Trophoblast cell (in vitro differentiated cells and primary cell): ENCODE data around the gene RASGEF1C.

ENCODE experiments used
- DNase-seq, 2 donors: peaks; one replicate each; pipeline ENCODE4 v3.0.0-alpha.2; 2016
- H2AFZ ChIP-seq: 2 replicates; pipeline ENCODE4 v1.6.1; 2013; ENCODE audit warnings: low read length, moderate library complexity, mild to moderate bottlenecking; ENCODE audit not compliant: insufficient read depth, poor library complexity
- H2AK5ac ChIP-seq: 2 replicates; pipeline ENCODE4 v1.6.1; 2013; ENCODE audit warnings: mild to moderate bottlenecking, low read length
- H2BK120ac ChIP-seq: 2 replicates; pipeline ENCODE4 v1.6.1; 2013; ENCODE audit warnings: low read length, mild to moderate bottlenecking, moderate library complexity; ENCODE audit not compliant: insufficient read depth, poor library complexity
- H2BK12ac ChIP-seq: 2 replicates; pipeline ENCODE4 v1.6.1; 2013; ENCODE audit warnings: mild to moderate bottlenecking, low read length, moderate library complexity
- H2BK5ac ChIP-seq: 2 replicates; pipeline ENCODE4 v1.6.1; 2013; ENCODE audit warnings: low read length, low read depth, moderate library complexity, mild to moderate bottlenecking; ENCODE audit not compliant: poor library complexity
- H3K14ac ChIP-seq: 2 replicates; pipeline ENCODE4 v1.6.1; 2013; ENCODE audit warnings: mild to moderate bottlenecking, low read length
- H3K18ac ChIP-seq: 2 replicates; pipeline ENCODE4 v1.6.1; 2013; ENCODE audit warnings: mild to moderate bottlenecking, low read length
- H3K23ac ChIP-seq: 2 replicates; pipeline ENCODE4 v1.6.1; 2013; ENCODE audit warnings: low read length
- H3K27ac ChIP-seq: 2 replicates; pipeline ENCODE4 v1.5.1; 2013; ENCODE audit warnings: low read depth, mild to moderate bottlenecking, inconsistent platforms, low read length, moderate library complexity
- H3K27me3 ChIP-seq: 2 replicates; pipeline ENCODE4 v1.6.1; 2013; ENCODE audit warnings: inconsistent platforms, mild to moderate bottlenecking, low read length, moderate library complexity; ENCODE audit not compliant: insufficient read depth
- H3K36me3 ChIP-seq, 2 experiments: 1 replicate in 1 of 2; 2 replicates in 1 of 2; pipeline ENCODE4 v1.6.1; 2013; ENCODE audit warnings: low read length in 2 of 2, mild to moderate bottlenecking in 2 of 2, moderate library complexity in 1 of 2; ENCODE audit not compliant: insufficient read depth in 2 of 2, control insufficient read depth in 1 of 2
- H3K4ac ChIP-seq: 2 replicates; pipeline ENCODE4 v1.6.1; 2013; ENCODE audit warnings: low read depth, mild to moderate bottlenecking, low read length, moderate library complexity
- H3K4me1 ChIP-seq, 2 experiments: 1 replicate in 1 of 2; 2 replicates in 1 of 2; pipeline ENCODE4 v1.6.1; 2013; ENCODE audit warnings: low read length in 2 of 2, mild to moderate bottlenecking in 2 of 2, moderate library complexity in 1 of 2; ENCODE audit not compliant: insufficient read depth in 2 of 2, control insufficient read depth in 1 of 2
- H3K4me2 ChIP-seq: 2 replicates; pipeline ENCODE4 v1.6.1; 2013; ENCODE audit warnings: inconsistent platforms, mild to moderate bottlenecking, low read length, moderate library complexity
- H3K4me3 ChIP-seq: 2 replicates; pipeline ENCODE4 v1.5.1; 2013; ENCODE audit warnings: mild to moderate bottlenecking, low read depth, low read length, inconsistent platforms
- H3K79me1 ChIP-seq: one replicate; pipeline ENCODE4 v1.6.1; 2013; ENCODE audit warnings: low read length
- H3K79me2 ChIP-seq: 2 replicates; pipeline ENCODE4 v1.6.1; 2013; ENCODE audit warnings: low read length, mild to moderate bottlenecking; ENCODE audit not compliant: control insufficient read depth, insufficient read depth, poor library complexity
- H3K9ac ChIP-seq: 2 replicates; pipeline ENCODE4 v1.6.1; 2013; ENCODE audit warnings: mild to moderate bottlenecking, low read length
- H3K9me3 ChIP-seq: 2 replicates; pipeline ENCODE4 v1.6.1; 2013; ENCODE audit warnings: low read depth, mild to moderate bottlenecking, control low read depth, inconsistent platforms, low read length; ENCODE audit not compliant: insufficient read depth
- H4K12ac ChIP-seq: 2 replicates; pipeline ENCODE4 v1.6.1; 2013; ENCODE audit warnings: low read depth, mild to moderate bottlenecking, low read length, moderate library complexity
- H4K8ac ChIP-seq: 2 replicates; pipeline ENCODE4 v1.6.1; 2013; ENCODE audit warnings: low read depth, mild to moderate bottlenecking, low read length, moderate library complexity
- H4K91ac ChIP-seq: one replicate; pipeline ENCODE4 v1.6.1; 2013; ENCODE audit warnings: low read depth, mild to moderate bottlenecking, low read length, moderate library complexity
- WGBS: extraction: QIAGEN DNeasy Blood & Tissue Kit; methylation state at CpG from one replicate; pipeline ENCODE4 v1.1.7; 2013; ENCODE audit warnings: missing lambda C conversion rate; ENCODE audit not compliant: insufficient read length, insufficient coverage; ENCODE audit errors: extremely low coverage; 5-methylcytosine and 5-hydroxymethylcytosine counted together

The RASGEF1C gene

DNA sequence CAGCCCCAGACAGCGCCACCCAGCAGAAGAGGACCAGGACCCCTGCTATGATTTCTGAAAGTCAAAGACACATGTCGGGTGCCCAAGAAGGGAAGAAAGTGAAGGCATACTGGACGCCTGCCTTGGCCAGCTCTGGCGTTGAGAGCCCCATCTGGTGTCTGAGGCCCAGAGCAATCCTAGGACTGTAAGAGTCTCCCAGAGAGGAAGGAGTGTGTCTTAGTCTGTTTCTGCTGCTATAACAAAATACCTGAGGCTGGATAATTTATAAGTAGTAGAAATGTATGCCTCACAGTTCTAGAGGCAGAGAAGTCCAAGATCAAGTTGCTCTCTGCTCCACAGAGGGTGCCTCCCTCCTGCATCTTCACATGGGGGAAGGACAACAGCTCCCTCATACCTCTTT, 10.8 kb downstream of the RASGEF1C start:
- Histone ChIP-seq H3K79me1 (no peaks in the 10 kb centered on the region), H3K79me2 (no peaks in the 10 kb centered on the region), H4K8ac (no peak overlapping the region), H3K18ac (no peak overlapping the region), H4K91ac (no peak overlapping the region), H3K9me3 (no peaks in the 10 kb centered on the region), H3K4me2 (no peak overlapping the region), H3K36me3 (no peaks in the 10 kb centered on the region), H2BK5ac (no peak overlapping the region), H2AK5ac (no peak overlapping the region), H3K27me3 (no peaks in the 10 kb centered on the region), H4K12ac (no peak overlapping the region), H2BK12ac (no peak overlapping the region), H2BK120ac (no peak overlapping the region), H3K4me1 (no peaks in the 10 kb centered on the region), H3K27ac (no peak overlapping the region), H3K4me3 (no peak overlapping the region), H3K23ac (no peak overlapping the region), H3K14ac (no peak overlapping the region), H3K4ac (no peak overlapping the region), H2AFZ (no peak overlapping the region), H3K9ac (no peak overlapping the region)
- WGBS: no CpG with 5 or more reads among the region's 4 CpGs
- DNase-seq: no peak

DNA sequence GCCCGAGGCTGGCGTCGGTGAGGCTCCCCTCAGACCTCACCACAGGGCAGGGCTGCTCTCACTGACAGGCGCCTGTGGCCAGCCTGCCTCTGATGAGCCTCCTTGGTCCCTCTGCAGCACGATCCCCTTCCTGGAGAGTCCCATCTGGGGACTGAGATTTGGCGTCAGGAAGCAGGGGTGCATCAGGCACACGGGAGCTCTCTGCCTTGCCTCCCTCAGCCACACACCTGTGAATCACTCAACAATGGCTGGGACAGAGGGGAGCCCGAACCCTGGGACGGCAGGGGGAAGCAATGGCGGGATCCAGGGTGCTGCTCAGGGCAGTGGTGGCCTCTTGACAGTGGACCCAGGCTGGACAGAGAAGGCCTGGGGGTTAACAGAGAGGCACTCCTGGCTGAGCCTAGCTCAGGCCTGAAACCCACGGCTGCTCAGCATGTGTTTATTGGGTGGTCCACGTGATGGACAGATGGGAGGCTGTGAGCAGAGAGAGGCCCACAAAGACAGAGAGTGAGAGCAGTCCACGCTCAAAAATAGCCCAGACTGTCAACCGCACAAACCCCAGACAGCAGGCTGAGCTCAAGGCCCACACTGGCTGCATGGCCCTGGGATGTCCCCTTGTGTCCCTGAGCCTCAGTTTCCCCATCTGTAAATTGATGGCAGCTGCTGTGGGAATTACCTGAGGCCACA, 11.9 kb downstream of the RASGEF1C start:
- H4K12ac ChIP-seq: no peak overlapping the region
- H3K18ac ChIP-seq: no peak overlapping the region
- no peak overlapping the region for H3K27ac ChIP-seq
- no peak overlapping the region for H3K4ac ChIP-seq
- no peak overlapping the region for H3K23ac ChIP-seq
- no peak overlapping the region for H2AFZ ChIP-seq
- no peak overlapping the region for H3K14ac ChIP-seq
- H2BK12ac ChIP-seq: no peak overlapping the region
- no peaks in the 10 kb centered on the region for H3K27me3 ChIP-seq
- no peak overlapping the region for H2AK5ac ChIP-seq
- H4K8ac ChIP-seq: no peak overlapping the region
- DNase-seq: no peak
- H3K9me3 ChIP-seq: no peaks in the 10 kb centered on the region
- H3K36me3 ChIP-seq: no peaks in the 10 kb centered on the region
- H3K79me1 ChIP-seq: no peaks in the 10 kb centered on the region
- no peak overlapping the region for H3K9ac ChIP-seq
- H4K91ac ChIP-seq: no peak overlapping the region
- no peak overlapping the region for H3K4me3 ChIP-seq
- no peak overlapping the region for H2BK120ac ChIP-seq
- no peak overlapping the region for H2BK5ac ChIP-seq
- WGBS: no CpG with 5 or more reads among the region's 14 CpGs
- no peaks in the 10 kb centered on the region for H3K79me2 ChIP-seq
- H3K4me2 ChIP-seq: no peak overlapping the region
- H3K4me1 ChIP-seq: no peaks in the 10 kb centered on the region

DNA sequence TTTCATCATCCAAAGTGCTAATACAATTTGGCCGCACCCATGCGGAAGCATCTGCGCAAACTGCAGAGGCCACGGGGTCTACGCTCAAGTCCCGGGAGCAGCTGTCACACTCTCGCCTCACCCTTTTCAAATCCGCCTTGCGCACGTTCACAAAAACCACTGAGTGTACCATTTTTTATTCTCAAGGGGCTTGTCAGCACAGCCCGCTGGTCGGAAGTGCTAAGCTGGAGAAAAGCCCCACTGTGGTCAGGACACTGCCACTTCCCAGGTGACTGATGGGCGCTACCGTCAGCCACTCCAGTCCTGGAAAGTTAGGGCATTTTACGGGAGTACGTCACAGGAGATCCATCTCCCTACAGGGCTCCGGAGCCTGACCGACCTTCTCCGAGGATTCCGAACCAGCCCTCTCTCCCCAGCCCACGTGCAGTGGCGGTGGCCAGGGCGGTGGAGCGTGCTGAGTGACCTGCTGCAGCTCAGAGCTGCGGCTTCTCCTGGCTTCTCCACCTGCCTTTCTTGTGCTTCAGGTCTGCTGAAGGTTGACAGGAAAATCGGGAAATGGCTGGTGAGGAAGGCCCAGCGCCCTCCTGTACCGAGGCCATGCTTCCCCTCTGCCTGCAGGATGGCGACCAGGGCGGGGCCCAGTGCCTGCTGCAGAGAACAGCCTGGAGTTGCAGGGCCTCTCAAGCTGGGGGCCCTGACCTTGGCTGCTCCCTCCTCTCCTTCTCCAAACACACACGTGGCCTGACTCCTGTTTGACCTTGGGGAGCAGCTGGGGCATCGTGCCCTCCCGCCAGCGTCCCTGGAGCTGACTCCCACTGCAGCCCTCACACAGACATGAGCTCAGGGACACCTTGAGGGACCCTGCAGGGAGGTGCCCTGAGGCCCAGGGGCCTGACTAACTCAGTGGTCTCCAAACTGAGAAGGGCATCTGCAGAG, 14.3 kb downstream of the RASGEF1C start:
- Histone ChIP-seq H2BK5ac (no peak overlapping the region), H2BK12ac (no peak overlapping the region), H3K27me3 (no peaks in the 10 kb centered on the region), H3K79me1 (no peaks in the 10 kb centered on the region), H3K9ac (no peak overlapping the region), H3K4ac (no peak overlapping the region), H3K4me2 (no peak overlapping the region), H3K27ac (no peak overlapping the region), H3K14ac (no peak overlapping the region), H3K79me2 (no peaks in the 10 kb centered on the region), H3K23ac (no peak overlapping the region), H3K36me3 (no peaks in the 10 kb centered on the region), H2BK120ac (no peak overlapping the region), H4K8ac (no peak overlapping the region), H4K91ac (no peak overlapping the region), H3K18ac (no peak overlapping the region), H4K12ac (no peak overlapping the region), H3K4me3 (peak overlapping the region; percentile 5), H3K4me1 (no peaks in the 10 kb centered on the region), H3K9me3 (no peaks in the 10 kb centered on the region), H2AK5ac (no peak overlapping the region), H2AFZ (no peak overlapping the region)
- WGBS: no CpG with 5 or more reads among the region's 34 CpGs
- DNase-seq: no peak

DNA sequence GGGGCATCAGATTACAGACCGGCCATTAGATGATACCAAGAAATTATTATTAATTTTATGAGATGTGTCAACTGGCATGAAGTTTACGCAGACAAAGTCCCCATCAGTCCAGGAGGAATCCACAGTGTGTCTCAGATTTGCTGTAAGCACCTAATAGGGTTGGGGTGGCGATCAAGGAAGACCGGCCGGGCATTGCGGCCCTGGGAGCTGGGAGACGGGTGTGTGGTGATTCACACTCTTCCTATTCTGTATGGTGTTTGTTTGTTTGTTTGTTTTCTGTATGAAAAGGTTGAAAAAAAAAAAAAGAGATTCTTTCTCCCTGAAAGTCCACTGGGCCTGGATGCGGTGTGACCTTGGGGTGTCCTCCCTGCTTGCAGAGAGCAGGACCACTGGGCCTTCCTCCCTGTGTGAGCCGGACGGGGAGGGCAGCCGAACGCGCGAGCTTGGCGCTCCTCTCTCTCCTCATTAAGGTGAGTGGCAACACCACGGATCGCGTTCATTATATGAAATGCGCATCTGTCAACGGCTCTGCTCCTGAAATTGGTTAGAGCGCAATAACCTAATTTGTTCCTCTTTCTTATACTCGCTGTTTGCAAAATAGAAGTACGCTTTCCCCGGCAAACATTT, 15.1 kb downstream of the RASGEF1C start:
- WGBS: no CpG with 5 or more reads among the region's 24 CpGs

More for the DNA sequence above, 15.1 kb downstream of the RASGEF1C start:
- no peak overlapping the region for H3K18ac ChIP-seq
- no peaks in the 10 kb centered on the region for H3K36me3 ChIP-seq
- no peaks in the 10 kb centered on the region for H3K79me1 ChIP-seq
- H3K27me3 ChIP-seq: no peaks in the 10 kb centered on the region
- no peak overlapping the region for H2BK12ac ChIP-seq
- no peak overlapping the region for H3K9ac ChIP-seq
- H4K8ac ChIP-seq: no peak overlapping the region
- no peak overlapping the region for H4K91ac ChIP-seq
- no peak overlapping the region for H2AFZ ChIP-seq
- H3K14ac ChIP-seq: no peak overlapping the region
- no peak for DNase-seq
- no peak overlapping the region for H3K23ac ChIP-seq
- no peak overlapping the region for H3K4me3 ChIP-seq
- no peak overlapping the region for H3K27ac ChIP-seq
- H2BK120ac ChIP-seq: no peak overlapping the region
- no peak overlapping the region for H3K4ac ChIP-seq
- H3K9me3 ChIP-seq: no peaks in the 10 kb centered on the region
- no peaks in the 10 kb centered on the region for H3K4me1 ChIP-seq
- no peak overlapping the region for H4K12ac ChIP-seq
- H2AK5ac ChIP-seq: no peak overlapping the region
- no peak overlapping the region for H2BK5ac ChIP-seq
- H3K4me2 ChIP-seq: no peak overlapping the region
- no peaks in the 10 kb centered on the region for H3K79me2 ChIP-seq
